ENCODE measurements around the gene KRTAP13-2. TPM values are rescaled to one million over a fixed set of nuclear protein-coding genes. Genes with fewer than 3 reads are reported as not detected.

KRTAP13-2 gene
- polyA plus RNA-seq, 1 of the 3 experiments (the other 2 are of a cell fraction) = not detected

GRCh38 chr21:30354308-30355005 lies 17.6 kb downstream of the KRTAP13-2 start (continued):
- TF ChIP-seq MAX (IDR thresholded peaks at IDR 0.05; ENCODE audit: low read depth) (no peak), GATA2 (CRISPR knock-in tag; IDR thresholded peaks at IDR 0.05) (no peak), FOXM1 (IDR thresholded peaks at IDR 0.05; ENCODE audit: low read depth) (no peak), RXRA (IDR thresholded peaks at IDR 0.05; ENCODE audit: borderline replicate concordance, low read depth) (no peak)

- Histone ChIP-seq H3K4me2 (no peak overlapping the region), H3K4me3 (ENCODE audit: low read depth in 2 of 2, low read length in 1 of 2) (no peak overlapping the region), H3K36me3 (replicated peaks in 1 of 2; ENCODE audit: control insufficient read depth in 1 of 2, insufficient read depth in 2 of 2, low read length in 1 of 2) (no peaks in the 10 kb centered on the region), H4K20me1 (ENCODE audit: insufficient read depth) (no peaks in the 10 kb centered on the region), H3K4me1 (ENCODE audit: control insufficient read depth in 1 of 2, insufficient read depth in 2 of 2, low read depth in 1 of 2, low read length in 1 of 2) (no peaks in the 10 kb centered on the region), H2AFZ (ENCODE audit: low read depth) (no peak overlapping the region), H3K9ac (no peak overlapping the region), H3K79me2 (ENCODE audit: insufficient read depth) (no peaks in the 10 kb centered on the region), H3K9me2 (no peaks in the 10 kb centered on the region), H3F3A (replicated peaks; ENCODE audit: insufficient read depth) (no peaks in the 10 kb centered on the region), H3K27ac (ENCODE audit: low read depth in 2 of 2, low read length in 1 of 2) (no peak overlapping the region), H3K27me3 (ENCODE audit: insufficient read depth) (no peaks in the 10 kb centered on the region), H3K9me3 (no peaks in the 10 kb centered on the region)
- 9% methylated on average over 1 of the region's 1 CpG for WGBS (ENCODE audit: low lambda C conversion rate)
- CTCF ChIA-PET = interaction anchor here (1.4 kb wide), 1 partner anchor 11 kb away, joined by 7 read pairs; no protein-coding TSS in a partner anchor
- DNase-seq = no peak
- no peak for TF ChIP-seq SIN3A (IDR thresholded peaks at IDR 0.05; ENCODE audit: borderline replicate concordance, low read depth, low read length)
- TF ChIP-seq FOSL2 (IDR thresholded peaks at IDR 0.05; ENCODE audit: borderline replicate concordance, low read depth) = no peak
- no peak for TF ChIP-seq RCOR1 (IDR thresholded peaks at IDR 0.05; ENCODE audit: low read length)
- no peak for TF ChIP-seq USF1 (IDR thresholded peaks at IDR 0.05; ENCODE audit: borderline replicate concordance, low read depth)
- TF ChIP-seq TEAD4 (IDR thresholded peaks at IDR 0.05; ENCODE audit: borderline replicate concordance, insufficient read depth) = no peak
- TF ChIP-seq MXI1 (IDR thresholded peaks at IDR 0.05; ENCODE audit: low read depth, low read length) = no peak
- TF ChIP-seq FOXM1 (IDR thresholded peaks at IDR 0.05; ENCODE audit: low read depth) = no peak
- no peak for TF ChIP-seq GATA2 (CRISPR knock-in tag; IDR thresholded peaks at IDR 0.05)
- TF ChIP-seq JUND (IDR thresholded peaks at IDR 0.05) = no peak
- TF ChIP-seq RXRA (IDR thresholded peaks at IDR 0.05; ENCODE audit: borderline replicate concordance, low read depth) = no peak
- no peak for TF ChIP-seq YY1 (IDR thresholded peaks at IDR 0.05; ENCODE audit: low read depth)
- POLR2A ChIA-PET = no interaction called here
Observed at GRCh38 chr21:30351534-30351933, 20.5 kb downstream of the KRTAP13-2 start.

GRCh38 chr21:30349572-30349971 lies 22.5 kb downstream of the KRTAP13-2 start:
- CTCF ChIA-PET = interaction anchor here (1.2 kb wide), 2 partner anchors 9 to 11 kb away, joined by 3 read pairs; no protein-coding TSS in a partner anchor
- no peaks in the 10 kb centered on the region for H3K27me3 ChIP-seq (ENCODE audit: insufficient read depth)
- no peaks in the 10 kb centered on the region for H4K20me1 ChIP-seq (ENCODE audit: insufficient read depth)
- H2AFZ ChIP-seq (ENCODE audit: low read depth) = no peak overlapping the region
- TF ChIP-seq RAD21 (IDR thresholded peaks at IDR 0.05; ENCODE audit: low read length) = no peak
- no peak for TF ChIP-seq IRF3 (IDR thresholded peaks at IDR 0.05; ENCODE audit: low read depth, low read length)
- no peak for TF ChIP-seq MAX (IDR thresholded peaks at IDR 0.05; ENCODE audit: low read depth)
- TF ChIP-seq FOSL2 (IDR thresholded peaks at IDR 0.05; ENCODE audit: borderline replicate concordance, low read depth) = no peak
- no peak for TF ChIP-seq RCOR1 (IDR thresholded peaks at IDR 0.05; ENCODE audit: low read length)
- no peak for TF ChIP-seq TAF1 (IDR thresholded peaks at IDR 0.05; ENCODE audit: borderline replicate concordance, low read depth, low read length)
- H3K79me2 ChIP-seq (ENCODE audit: insufficient read depth) = no peaks in the 10 kb centered on the region
- H3K9ac ChIP-seq = no peak overlapping the region
- H3K36me3 ChIP-seq (replicated peaks in 1 of 2; ENCODE audit: control insufficient read depth in 1 of 2, insufficient read depth in 2 of 2, low read length in 1 of 2) = no peaks in the 10 kb centered on the region
- no peak for DNase-seq
- no peak overlapping the region for H3K4me2 ChIP-seq
- H3F3A ChIP-seq (replicated peaks; ENCODE audit: insufficient read depth) = no peaks in the 10 kb centered on the region
- 0% methylated on average over 3 of the region's 3 CpGs for WGBS (ENCODE audit: low lambda C conversion rate)
- H3K9me2 ChIP-seq = no peaks in the 10 kb centered on the region
- POLR2A ChIA-PET = no interaction called here
- no peak overlapping the region for H3K27ac ChIP-seq (ENCODE audit: low read depth in 2 of 2, low read length in 1 of 2)
- no peak overlapping the region for H3K4me3 ChIP-seq (ENCODE audit: low read depth in 2 of 2, low read length in 1 of 2)
- no peaks in the 10 kb centered on the region for H3K9me3 ChIP-seq
- H3K4me1 ChIP-seq (ENCODE audit: control insufficient read depth in 1 of 2, insufficient read depth in 2 of 2, low read depth in 1 of 2, low read length in 1 of 2) = no peaks in the 10 kb centered on the region
